ENCODE measurements around the gene THTPA. TPM values are rescaled to one million over a fixed set of nuclear protein-coding genes. Genes with fewer than 3 reads are reported as not detected.
A peak's percentile ranks its signal among the peaks of the same experiment; 100 is the strongest.
"Not testable (repeated sequence)": the region's sequence is repeated elsewhere in the genome, so short reads cannot be mapped to it uniquely, and the experiment has no call there.

The THTPA gene
- total RNA-seq, 1 donor from 2014 or later, result 18.6 TPM

- Mint-ChIP-seq H3K27me3 (peaks cover 18% of the 10 kb centered on the region), H3K9me3 (no peaks in the 10 kb centered on the region), H3K4me3 (no peak overlapping the region), H3K27ac (no peak overlapping the region), H3K4me1 (peaks cover 5% of the 10 kb centered on the region), H3K36me3 (ENCODE audit: low read depth) (no peaks in the 10 kb centered on the region)
- no peak for TF ChIP-seq CTCF (IDR thresholded peaks at IDR 0.05)
- intact Hi-C loops (cut with micrococcal nuclease), result loop anchor here (1.0 to 5.0 kb wide), 3 partner anchors 323 to 365 kb away; no protein-coding TSS in a partner anchor
- ATAC-seq (ENCODE audit: low read depth) (peak; percentile 99), DNase-seq (peak; percentile 63)
- POLR2A ChIA-PET, result interaction anchor here (0.8 to 1.1 kb wide), 2 partner anchors 119 to 364 kb away, joined by 3 to 4 read pairs; partner anchors contain the start of genes DHRS4 and NGDN
- CTCF ChIA-PET, result interaction anchor here (0.9 to 1.7 kb wide), 11 partner anchors 9 to 494 kb away, joined by 3 to 19 read pairs (median 4); partner anchors contain the start of genes ACIN1, AP1G2 and C14orf119
Measured at GRCh38 chr14:23588884-23589598, 33.0 kb downstream of the THTPA start.

GRCh38 chr14:23589606-23590005, 33.5 kb downstream of the THTPA start:
- intact Hi-C loops (cut with micrococcal nuclease), result loop anchor here (1.0 to 5.0 kb wide), 3 partner anchors 323 to 365 kb away; no protein-coding TSS in a partner anchor
- TF ChIP-seq CTCF (IDR thresholded peaks at IDR 0.05), result no peak
- H3K9me3 Mint-ChIP-seq, result no peaks in the 10 kb centered on the region
- CTCF ChIA-PET, result interaction anchor here (0.9 to 1.7 kb wide), 8 partner anchors 9 to 495 kb away, joined by 3 to 19 read pairs (median 4); partner anchors contain the start of genes ACIN1, AP1G2 and C14orf119
- POLR2A ChIA-PET, result no interaction called here
- peaks cover 18% of the 10 kb centered on the region for H3K27me3 Mint-ChIP-seq
- no peaks in the 10 kb centered on the region for H3K36me3 Mint-ChIP-seq (ENCODE audit: low read depth)
- H3K4me1 Mint-ChIP-seq, result peaks cover 5% of the 10 kb centered on the region
- H3K4me3 Mint-ChIP-seq, result no peak overlapping the region
- H3K27ac Mint-ChIP-seq, result no peak overlapping the region
- no peak for DNase-seq
- no peak for ATAC-seq (ENCODE audit: low read depth)

- H3K27me3 Mint-ChIP-seq, result peaks cover 18% of the 10 kb centered on the region
- H3K9me3 Mint-ChIP-seq, result no peaks in the 10 kb centered on the region
- H3K36me3 Mint-ChIP-seq (ENCODE audit: low read depth), result no peaks in the 10 kb centered on the region
- intact Hi-C loops (cut with micrococcal nuclease), result no loop called here
- ATAC-seq (ENCODE audit: low read depth), result no peak
- H3K4me3 Mint-ChIP-seq, result no peak overlapping the region
- H3K27ac Mint-ChIP-seq, result no peak overlapping the region
- ChIA-PET POLR2A (no interaction called here), CTCF (interaction anchor here (1.1 kb wide), 1 partner anchor 703 kb away, joined by 3 read pairs; no protein-coding TSS in a partner anchor)
- DNase-seq, result no peak
- no peak for TF ChIP-seq CTCF (IDR thresholded peaks at IDR 0.05)
- H3K4me1 Mint-ChIP-seq, result peaks cover 5% of the 10 kb centered on the region
Measured at GRCh38 chr14:23590198-23590597, 34.1 kb downstream of the THTPA start.

- DNase-seq; H3K4me3 Mint-ChIP-seq; H3K27me3 Mint-ChIP-seq; CTCF ChIA-PET; POLR2A ChIA-PET; H3K9me3 Mint-ChIP-seq; ATAC-seq (ENCODE audit: low read depth); H3K4me1 Mint-ChIP-seq; H3K36me3 Mint-ChIP-seq (ENCODE audit: low read depth); intact Hi-C loops (cut with micrococcal nuclease); H3K27ac Mint-ChIP-seq: not testable (repeated sequence)
Measured at GRCh38 chr14:23594191-23594590, 38.1 kb downstream of the THTPA start.

- H3K4me3 Mint-ChIP-seq, result no peak overlapping the region
- H3K4me1 Mint-ChIP-seq, result no peaks in the 10 kb centered on the region
- no peak overlapping the region for H3K27ac Mint-ChIP-seq
- no peak for DNase-seq
- TF ChIP-seq CTCF (IDR thresholded peaks at IDR 0.05), result no peak
- POLR2A ChIA-PET, result no interaction called here
- no peak for ATAC-seq (ENCODE audit: low read depth)
- CTCF ChIA-PET, result interaction anchor here (0.9 kb wide), 1 partner anchor 32 kb away, joined by 4 read pairs; no protein-coding TSS in a partner anchor
- H3K36me3 Mint-ChIP-seq (ENCODE audit: low read depth), result no peaks in the 10 kb centered on the region
- H3K27me3 Mint-ChIP-seq, result peaks cover 13% of the 10 kb centered on the region
- peaks cover 3% of the 10 kb centered on the region for H3K9me3 Mint-ChIP-seq
- intact Hi-C loops (cut with micrococcal nuclease), result no loop called here
Measured at GRCh38 chr14:23600322-23600707, 44.2 kb downstream of the THTPA start.

All from activated B cell treated with CpG ODN at 0.5 μM for 24 hours (primary cell).